Liver (tissue), 9 donors: Measurements from ENCODE around the gene SRP14. TPM values are rescaled to one million over a fixed set of nuclear protein-coding genes. Genes with fewer than 3 reads are reported as not detected.

Experiments
- DNase-seq: peaks from one replicate; pipeline ENCODE4 v3.0.0-alpha.2; 2017; ENCODE audit warnings: low spot score
- H3K27ac ChIP-seq, 2 donors: one replicate each; pipeline ENCODE4 v1.7.0; 2013; ENCODE audit warnings: inconsistent platforms in 2 of 2, low read length in 2 of 2, control low read depth in 1 of 2, low read depth in 1 of 2, mild to moderate bottlenecking in 1 of 2
- H3K27me3 ChIP-seq, 4 donors: one replicate each; pipeline versions ENCODE4 v1.6.1 to v1.7.0; 2013; ENCODE audit warnings: low read length in 3 of 4, inconsistent platforms in 1 of 4, mild to moderate bottlenecking in 1 of 4, moderate library complexity in 1 of 4; ENCODE audit not compliant: control insufficient read depth in 4 of 4, insufficient read depth in 4 of 4
- H3K36me3 ChIP-seq, 4 donors: one replicate each; pipeline versions ENCODE4 v1.6.1 to v1.7.0; 2013; ENCODE audit warnings: low read length in 3 of 4, mild to moderate bottlenecking in 3 of 4, low read depth in 1 of 4, moderate library complexity in 1 of 4; ENCODE audit not compliant: control insufficient read depth in 4 of 4, insufficient read depth in 3 of 4
- H3K4me1 ChIP-seq, 4 donors: one replicate each; pipeline versions ENCODE4 v1.6.1 to v1.7.0; 2013; ENCODE audit warnings: low read length in 3 of 4, mild to moderate bottlenecking in 3 of 4, moderate library complexity in 1 of 4; ENCODE audit not compliant: control insufficient read depth in 4 of 4, insufficient read depth in 4 of 4
- H3K4me3 ChIP-seq, 3 donors: one replicate each; pipeline versions ENCODE4 v1.6.1 to v1.7.0; 2013; ENCODE audit warnings: low read length in 3 of 3, control low read depth in 1 of 3, low read depth in 1 of 3, mild to moderate bottlenecking in 1 of 3
- H3K9ac ChIP-seq, 2 donors: one replicate each; pipeline ENCODE4 v1.7.0; 2013; ENCODE audit warnings: low read length in 2 of 2, mild to moderate bottlenecking in 2 of 2, moderate library complexity in 2 of 2, control low read depth in 1 of 2, low read depth in 1 of 2
- H3K9me3 ChIP-seq, 4 donors: one replicate each; pipeline versions ENCODE4 v1.6.1 to v1.7.0; 2013; ENCODE audit warnings: low read length in 3 of 4; ENCODE audit not compliant: control insufficient read depth in 4 of 4
- CTCF ChIP-seq: fragments of 150-350 bp; IDR thresholded peaks from 2 replicates; pipeline ENCODE4 v1.5.1; 2017; ENCODE audit warnings: improper control_type of control experiment, low read depth, low read length; ENCODE audit not compliant: missing input control
- EGR1 ChIP-seq, 2 donors: IDR thresholded peaks; 2 replicates each; pipeline ENCODE4 v1.6.1; 2016 to 2018; ENCODE audit warnings: antibody characterized with exemption in 2 of 2, low read depth in 2 of 2
- FOXA1 ChIP-seq: IDR thresholded peaks from 2 replicates; pipeline ENCODE4 v1.6.1; 2016; ENCODE audit warnings: antibody characterized with exemption
- GABPA ChIP-seq, 2 donors: IDR thresholded peaks in 1 of 2; conservative IDR thresholded peaks in 1 of 2; 2 replicates each; pipeline ENCODE4 v1.6.1; 2016; ENCODE audit warnings: antibody characterized with exemption in 2 of 2, mild to moderate bottlenecking in 1 of 2, moderate library complexity in 1 of 2
- HNF4A ChIP-seq, 2 donors: conservative IDR thresholded peaks; 2 replicates each; pipeline ENCODE4 v1.6.1; 2016; ENCODE audit warnings: antibody characterized with exemption in 2 of 2, mild to moderate bottlenecking in 2 of 2
- JUND ChIP-seq, 2 donors: IDR thresholded peaks; 2 replicates each; pipeline ENCODE4 v1.6.1; 2016; ENCODE audit warnings: antibody characterized with exemption in 2 of 2
- NR2F2 ChIP-seq: IDR thresholded peaks from 2 replicates; pipeline ENCODE4 v1.6.1; 2016; ENCODE audit warnings: antibody characterized with exemption
- RAD21 ChIP-seq, 2 donors: IDR thresholded peaks; 2 replicates each; pipeline ENCODE4 v1.6.1; 2016; ENCODE audit warnings: antibody characterized with exemption in 2 of 2, mild to moderate bottlenecking in 2 of 2
- REST ChIP-seq: IDR thresholded peaks from 2 replicates; pipeline ENCODE4 v1.6.1; 2016; ENCODE audit warnings: antibody characterized with exemption, mild to moderate bottlenecking
- RXRA ChIP-seq, 2 donors: IDR thresholded peaks; 2 replicates each; pipeline ENCODE4 v1.6.1; 2017 to 2018; ENCODE audit warnings: antibody characterized with exemption in 2 of 2, mild to moderate bottlenecking in 1 of 2
- TAF1 ChIP-seq: conservative IDR thresholded peaks from 2 replicates; pipeline ENCODE4 v1.6.1; 2016; ENCODE audit warnings: antibody characterized with exemption, mild to moderate bottlenecking
- YY1 ChIP-seq: IDR thresholded peaks from 2 replicates; pipeline ENCODE4 v1.6.1; 2016; ENCODE audit warnings: antibody characterized with exemption, mild to moderate bottlenecking
- WGBS: extraction: QIAGEN DNeasy Blood & Tissue Kit; methylation state at CpG from one replicate; pipeline ENCODE4 v1.1.7; 2013; 5-methylcytosine and 5-hydroxymethylcytosine counted together
- polyA plus RNA-seq, 2 donors: library from polyadenylated mRNA; stranded (reverse) in 1 of 2; unstranded in 1 of 2; fragments of 200-250 nt in 1 of 2; fragments of >200 nt in 1 of 2; fragmentation: Nextera tagmentation in 1 of 2; extraction: Ambion mirVana in 1 of 2; gene quantifications; one replicate each; pipeline versions ENCODE4 v1.2.1 to v1.2.3, GENCODE V29; 2013 to 2015
- total RNA-seq, 2 donors: library from RNA; depleted of rRNA; stranded (reverse); fragments of >200 nt; gene quantifications; one replicate each; pipeline ENCODE4 v1.2.3, GENCODE V29; 2014
- TF ChIP-seq, protein P1 (sequence below): IDR thresholded peaks from 2 replicates; pipeline ENCODE4 v1.6.1; 2016; ENCODE audit warnings: antibody characterized with exemption
- TF ChIP-seq, protein P2 (sequence below): IDR thresholded peaks from 2 replicates; pipeline ENCODE4 v1.6.1; 2016; ENCODE audit warnings: antibody characterized with exemption
- donor health status: healthy.
- donor health status: healthy.
- donor health status: healthy.
- donor health status: healthy.
- donor health status: healthy.

The SRP14 gene
- total and polyA plus RNA-seq, 4 donors = 67.2 to 357 (median 116) TPM

- Histone ChIP-seq H3K36me3 (peaks cover 0 to 14% (median 13%) of the 10 kb centered on the region in 4 donors), H3K9me3 (no peaks in the 10 kb centered on the region), H3K27ac (no peak overlapping the region), H3K9ac (no peak overlapping the region), H3K4me1 (peaks cover 2 to 17% (median 15%) of the 10 kb centered on the region in 4 donors), H3K4me3 (no peak overlapping the region), H3K27me3 (no peaks in the 10 kb centered on the region)
- TF ChIP-seq, protein P1, sequence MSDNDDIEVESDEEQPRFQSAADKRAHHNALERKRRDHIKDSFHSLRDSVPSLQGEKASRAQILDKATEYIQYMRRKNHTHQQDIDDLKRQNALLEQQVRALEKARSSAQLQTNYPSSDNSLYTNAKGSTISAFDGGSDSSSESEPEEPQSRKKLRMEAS = no peak
- TF ChIP-seq RXRA (IDR thresholded peaks at IDR 0.05) (no peak), GABPA (IDR thresholded peaks at IDR 0.05 in 1 of 2, conservative IDR thresholded peaks at IDR 0.05 in 1 of 2) (no peak), NR2F2 (no peak)
- no peak for DNase-seq
- 84% methylated on average over 6 of the region's 6 CpGs for WGBS
Measured at GRCh38 chr15:39998511-39999077, 40.4 kb downstream of the SRP14 start.

- DNase-seq = no peak
- H3K36me3 ChIP-seq = peaks cover 0 to 22% (median 19%) of the 10 kb centered on the region in 4 donors
- 97% methylated on average over 6 of the region's 6 CpGs for WGBS
- no peak overlapping the region for H3K9ac ChIP-seq
- H3K27me3 ChIP-seq = no peaks in the 10 kb centered on the region
- H3K9me3 ChIP-seq = no peaks in the 10 kb centered on the region
- no peak overlapping the region for H3K4me3 ChIP-seq
- no peak overlapping the region for H3K27ac ChIP-seq
- TF ChIP-seq JUND (IDR thresholded peaks at IDR 0.05) (no peak), REST (no peak), TAF1 (no peak), HNF4A (conservative IDR thresholded peaks at IDR 0.05) (no peak), FOXA1 (no peak), CTCF (no peak), YY1 (no peak), EGR1 (IDR thresholded peaks at IDR 0.05; ENCODE audit: low read depth in 2 of 2) (no peak), RAD21 (IDR thresholded peaks at IDR 0.05) (no peak)
- TF ChIP-seq, protein P2, sequence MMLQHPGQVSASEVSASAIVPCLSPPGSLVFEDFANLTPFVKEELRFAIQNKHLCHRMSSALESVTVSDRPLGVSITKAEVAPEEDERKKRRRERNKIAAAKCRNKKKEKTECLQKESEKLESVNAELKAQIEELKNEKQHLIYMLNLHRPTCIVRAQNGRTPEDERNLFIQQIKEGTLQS = no peak
- peaks cover 0 to 8% (median 6%) of the 10 kb centered on the region in 4 donors for H3K4me1 ChIP-seq
Measured at GRCh38 chr15:39997639-39998038, 41.3 kb downstream of the SRP14 start.
